ENCODE results near the gene HOXC9.

GRCh38 chr12:53991077-53991460 is 8.9 kb upstream of the HOXC9 start:
- TF ChIP-seq, protein P1, sequence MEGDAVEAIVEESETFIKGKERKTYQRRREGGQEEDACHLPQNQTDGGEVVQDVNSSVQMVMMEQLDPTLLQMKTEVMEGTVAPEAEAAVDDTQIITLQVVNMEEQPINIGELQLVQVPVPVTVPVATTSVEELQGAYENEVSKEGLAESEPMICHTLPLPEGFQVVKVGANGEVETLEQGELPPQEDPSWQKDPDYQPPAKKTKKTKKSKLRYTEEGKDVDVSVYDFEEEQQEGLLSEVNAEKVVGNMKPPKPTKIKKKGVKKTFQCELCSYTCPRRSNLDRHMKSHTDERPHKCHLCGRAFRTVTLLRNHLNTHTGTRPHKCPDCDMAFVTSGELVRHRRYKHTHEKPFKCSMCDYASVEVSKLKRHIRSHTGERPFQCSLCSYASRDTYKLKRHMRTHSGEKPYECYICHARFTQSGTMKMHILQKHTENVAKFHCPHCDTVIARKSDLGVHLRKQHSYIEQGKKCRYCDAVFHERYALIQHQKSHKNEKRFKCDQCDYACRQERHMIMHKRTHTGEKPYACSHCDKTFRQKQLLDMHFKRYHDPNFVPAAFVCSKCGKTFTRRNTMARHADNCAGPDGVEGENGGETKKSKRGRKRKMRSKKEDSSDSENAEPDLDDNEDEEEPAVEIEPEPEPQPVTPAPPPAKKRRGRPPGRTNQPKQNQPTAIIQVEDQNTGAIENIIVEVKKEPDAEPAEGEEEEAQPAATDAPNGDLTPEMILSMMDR (conservative IDR thresholded peaks at IDR 0.05 in 1 of 2, IDR thresholded peaks at IDR 0.05 in 1 of 2; ENCODE audit: extremely low read depth in 1 of 2, insufficient read depth in 1 of 2, low read depth in 1 of 2, low read length in 2 of 2), result no peak
- TF ChIP-seq EZH2 (IDR thresholded peaks at IDR 0.05; ENCODE audit: borderline replicate concordance, low read length), result no peak

All from mammary epithelial cell (primary cell).